Liver (tissue), 3 donors: Measurements from ENCODE around the gene FREM2.

ENCODE experiments used
- ATF3 ChIP-seq: IDR thresholded peaks from 2 replicates; pipeline ENCODE4 v1.6.1; 2016; ENCODE audit warnings: antibody characterized with exemption
- CTCF ChIP-seq: fragments of 150-350 bp; IDR thresholded peaks from 2 replicates; pipeline ENCODE4 v1.5.1; 2017; ENCODE audit warnings: improper control_type of control experiment, low read depth, low read length; ENCODE audit not compliant: missing input control
- GABPA ChIP-seq, 2 donors: IDR thresholded peaks in 1 of 2; conservative IDR thresholded peaks in 1 of 2; 2 replicates each; pipeline ENCODE4 v1.6.1; 2016; ENCODE audit warnings: antibody characterized with exemption in 2 of 2, mild to moderate bottlenecking in 1 of 2, moderate library complexity in 1 of 2
- JUND ChIP-seq, 2 donors: IDR thresholded peaks; 2 replicates each; pipeline ENCODE4 v1.6.1; 2016; ENCODE audit warnings: antibody characterized with exemption in 2 of 2
- MAX ChIP-seq: IDR thresholded peaks from 2 replicates; pipeline ENCODE4 v1.6.1; 2016; ENCODE audit warnings: antibody characterized with exemption
- NR2F2 ChIP-seq: IDR thresholded peaks from 2 replicates; pipeline ENCODE4 v1.6.1; 2016; ENCODE audit warnings: antibody characterized with exemption
- RAD21 ChIP-seq, 2 donors: IDR thresholded peaks; 2 replicates each; pipeline ENCODE4 v1.6.1; 2016; ENCODE audit warnings: antibody characterized with exemption in 2 of 2, mild to moderate bottlenecking in 2 of 2
- REST ChIP-seq: IDR thresholded peaks from 2 replicates; pipeline ENCODE4 v1.6.1; 2016; ENCODE audit warnings: antibody characterized with exemption, mild to moderate bottlenecking
- RXRA ChIP-seq, 2 donors: IDR thresholded peaks; 2 replicates each; pipeline ENCODE4 v1.6.1; 2017 to 2018; ENCODE audit warnings: antibody characterized with exemption in 2 of 2, mild to moderate bottlenecking in 1 of 2
- SP1 ChIP-seq: IDR thresholded peaks from 2 replicates; pipeline ENCODE4 v1.6.1; 2018; ENCODE audit warnings: antibody characterized with exemption, mild to moderate bottlenecking
- TAF1 ChIP-seq: conservative IDR thresholded peaks from 2 replicates; pipeline ENCODE4 v1.6.1; 2016; ENCODE audit warnings: antibody characterized with exemption, mild to moderate bottlenecking
- YY1 ChIP-seq: IDR thresholded peaks from 2 replicates; pipeline ENCODE4 v1.6.1; 2016; ENCODE audit warnings: antibody characterized with exemption, mild to moderate bottlenecking
- ZBTB33 ChIP-seq: IDR thresholded peaks from 2 replicates; pipeline ENCODE4 v1.6.1; 2016; ENCODE audit warnings: antibody characterized with exemption
- donor health status: healthy.
- donor health status: healthy.

- TF ChIP-seq REST (no peak), MAX (no peak), CTCF (no peak), NR2F2 (no peak), ZBTB33 (no peak), YY1 (no peak), TAF1 (no peak), RAD21 (IDR thresholded peaks at IDR 0.05) (no peak), ATF3 (no peak), JUND (IDR thresholded peaks at IDR 0.05) (no peak), RXRA (IDR thresholded peaks at IDR 0.05) (no peak), GABPA (IDR thresholded peaks at IDR 0.05 in 1 of 2, conservative IDR thresholded peaks at IDR 0.05 in 1 of 2) (no peak), SP1 (no peak)
These were observed 211.6 kb downstream of the FREM2 start for GRCh38 chr13:38898481-38898880.
